Measurements from ENCODE around the gene LAMA5.

DNA sequence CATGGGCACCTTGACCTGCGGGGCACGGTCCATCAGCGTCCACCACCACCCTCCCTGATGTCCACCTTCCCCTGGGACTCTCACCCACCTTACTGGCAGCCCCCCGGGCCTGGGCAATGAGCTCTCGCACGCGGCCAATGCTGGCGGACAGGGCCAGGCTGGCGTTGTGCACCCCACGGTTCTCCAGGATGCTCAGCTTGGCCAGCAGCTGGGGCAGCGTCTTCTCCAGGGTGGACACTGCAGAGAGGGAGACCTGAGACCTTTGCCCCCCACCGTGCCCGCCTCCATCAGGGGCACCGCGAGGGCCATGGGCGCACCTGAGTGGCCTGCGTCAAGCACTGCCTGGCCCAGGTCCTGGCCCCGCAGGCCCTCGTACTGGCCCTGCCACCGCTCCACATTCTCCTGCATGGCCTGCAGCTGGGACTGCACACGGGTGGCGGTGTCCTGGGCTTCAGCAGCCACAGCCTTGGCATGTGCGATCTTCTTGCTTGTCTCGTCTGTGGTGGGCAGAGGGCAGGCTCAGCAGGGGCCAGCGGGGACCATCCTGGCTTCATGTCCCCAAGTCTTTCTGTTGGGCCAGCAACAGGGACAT lies 52.3 kb downstream of the LAMA5 start:
- TF ChIP-seq POLR2A (IDR thresholded peaks at IDR 0.05) (no peak), POLR2AphosphoS5 (IDR thresholded peaks at IDR 0.05) (no peak)
- TF ChIP-seq, protein P1, sequence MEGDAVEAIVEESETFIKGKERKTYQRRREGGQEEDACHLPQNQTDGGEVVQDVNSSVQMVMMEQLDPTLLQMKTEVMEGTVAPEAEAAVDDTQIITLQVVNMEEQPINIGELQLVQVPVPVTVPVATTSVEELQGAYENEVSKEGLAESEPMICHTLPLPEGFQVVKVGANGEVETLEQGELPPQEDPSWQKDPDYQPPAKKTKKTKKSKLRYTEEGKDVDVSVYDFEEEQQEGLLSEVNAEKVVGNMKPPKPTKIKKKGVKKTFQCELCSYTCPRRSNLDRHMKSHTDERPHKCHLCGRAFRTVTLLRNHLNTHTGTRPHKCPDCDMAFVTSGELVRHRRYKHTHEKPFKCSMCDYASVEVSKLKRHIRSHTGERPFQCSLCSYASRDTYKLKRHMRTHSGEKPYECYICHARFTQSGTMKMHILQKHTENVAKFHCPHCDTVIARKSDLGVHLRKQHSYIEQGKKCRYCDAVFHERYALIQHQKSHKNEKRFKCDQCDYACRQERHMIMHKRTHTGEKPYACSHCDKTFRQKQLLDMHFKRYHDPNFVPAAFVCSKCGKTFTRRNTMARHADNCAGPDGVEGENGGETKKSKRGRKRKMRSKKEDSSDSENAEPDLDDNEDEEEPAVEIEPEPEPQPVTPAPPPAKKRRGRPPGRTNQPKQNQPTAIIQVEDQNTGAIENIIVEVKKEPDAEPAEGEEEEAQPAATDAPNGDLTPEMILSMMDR (IDR thresholded peaks at IDR 0.05), result no peak

Data from stomach (tissue), 4 donors.